Stimulated activated CD4-positive, alpha-beta T cell treated with anti-CD3 and anti-CD28 coated beads, TNF-alpha, amount 100 ng/mL, for 1 hour (primary cell): Measurements from ENCODE around the gene FCHO2.

Source experiments
- DNase-seq, 3 donors: peaks; one replicate each; pipeline ENCODE4 v3.0.0-alpha.2; 2020; ENCODE audit warnings: low read depth in 3 of 3, low spot score in 1 of 3

Gene FCHO2

GRCh38 chr5:73028991-73029595 is 73.3 kb downstream of the FCHO2 start:
- DNase-seq = no peak

GRCh38 chr5:73030531-73030930 is 74.7 kb downstream of the FCHO2 start:
- no peak for DNase-seq

GRCh38 chr5:73030995-73031394 is 75.2 kb downstream of the FCHO2 start:
- DNase-seq = no peak

GRCh38 chr5:73031839-73032238 is 76.0 kb downstream of the FCHO2 start:
- DNase-seq = no peak

DNA sequence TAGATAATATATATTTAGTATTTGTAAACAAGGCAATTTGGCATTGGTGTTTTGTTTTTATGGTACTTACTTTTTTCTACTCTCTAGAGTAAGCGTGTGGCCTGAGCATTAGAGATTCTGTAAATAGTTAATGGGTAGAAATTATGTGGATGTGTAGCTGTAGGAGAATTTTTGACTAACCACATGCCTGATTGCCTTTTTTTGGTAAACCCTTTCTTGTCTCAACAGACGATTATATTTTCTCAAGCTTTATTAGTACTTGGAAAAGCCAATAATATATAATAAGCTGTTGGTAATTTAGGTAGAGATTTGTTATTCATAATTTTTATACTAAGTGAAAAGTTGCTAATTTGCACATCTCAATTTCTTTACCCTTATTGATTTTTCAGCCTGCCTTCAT is 76.8 kb downstream of the FCHO2 start:
- no peak for DNase-seq

- DNase-seq = no peak
Observed at GRCh38 chr5:73037545-73037944, 81.7 kb downstream of the FCHO2 start.

DNA sequence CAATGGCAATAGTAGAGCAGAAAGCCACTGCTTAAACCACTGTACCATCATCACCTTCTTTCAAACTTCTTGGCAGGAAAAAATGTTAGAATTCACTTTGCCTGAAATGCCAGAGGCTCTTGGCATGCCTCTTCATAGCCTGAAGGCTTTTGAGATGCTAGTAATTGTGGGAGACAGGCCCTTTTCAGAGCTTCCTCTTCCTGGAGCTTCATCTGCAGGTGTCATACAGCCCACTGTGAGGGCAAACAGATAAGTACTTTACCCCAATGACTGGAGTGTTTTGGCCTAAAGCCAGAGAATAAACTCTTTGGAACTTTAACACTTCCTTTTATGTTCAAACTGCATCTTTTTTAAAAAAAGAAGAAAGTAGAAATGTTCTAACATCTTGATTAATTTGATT is 83.2 kb downstream of the FCHO2 start:
- DNase-seq = no peak

- no peak for DNase-seq
Observed at GRCh38 chr5:73042993-73043392, 87.2 kb downstream of the FCHO2 start.

DNA sequence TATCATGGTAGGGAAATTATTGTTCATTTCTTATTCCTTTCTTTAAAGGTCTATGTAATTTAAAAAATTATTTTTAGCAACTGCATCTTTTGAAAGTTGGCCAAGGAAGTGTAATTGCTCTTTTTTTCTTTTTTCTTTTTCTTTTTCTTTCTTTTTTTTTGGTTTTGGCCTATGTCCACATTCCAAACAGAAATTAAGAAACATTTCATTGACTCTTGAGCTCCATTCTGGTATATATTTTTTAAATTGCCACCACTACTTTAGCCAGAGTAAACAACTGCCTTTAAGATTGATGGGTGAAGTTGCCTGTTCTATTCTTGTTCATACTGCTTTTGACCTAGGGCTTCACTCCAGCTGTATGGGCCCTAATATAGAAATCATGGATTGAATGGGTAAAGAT is 88.7 kb downstream of the FCHO2 start:
- no peak for DNase-seq

GRCh38 chr5:73045623-73046022 is 89.8 kb downstream of the FCHO2 start:
- no peak for DNase-seq

DNA sequence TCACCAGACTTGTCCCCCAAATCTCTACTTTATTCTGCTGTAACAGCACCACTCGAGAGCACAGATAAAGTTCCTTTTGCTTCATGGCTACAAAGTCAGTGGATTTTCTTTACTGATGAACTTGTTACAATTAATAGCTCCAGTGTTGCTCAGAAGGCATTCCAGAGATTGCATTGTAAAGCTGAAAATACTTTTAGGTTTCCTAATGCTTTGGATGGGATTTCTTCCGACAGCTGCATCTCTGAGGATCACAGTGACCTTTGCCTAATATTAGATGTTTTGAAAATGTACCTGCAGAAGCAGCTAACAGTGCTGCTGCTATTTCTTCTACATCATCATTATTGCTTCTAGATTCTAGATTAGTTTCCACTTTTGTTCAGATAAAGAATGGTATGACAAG is 105.8 kb downstream of the FCHO2 start:
- no peak for DNase-seq

GRCh38 chr5:73066466-73066865 is 110.6 kb downstream of the FCHO2 start:
- DNase-seq = no peak

DNA sequence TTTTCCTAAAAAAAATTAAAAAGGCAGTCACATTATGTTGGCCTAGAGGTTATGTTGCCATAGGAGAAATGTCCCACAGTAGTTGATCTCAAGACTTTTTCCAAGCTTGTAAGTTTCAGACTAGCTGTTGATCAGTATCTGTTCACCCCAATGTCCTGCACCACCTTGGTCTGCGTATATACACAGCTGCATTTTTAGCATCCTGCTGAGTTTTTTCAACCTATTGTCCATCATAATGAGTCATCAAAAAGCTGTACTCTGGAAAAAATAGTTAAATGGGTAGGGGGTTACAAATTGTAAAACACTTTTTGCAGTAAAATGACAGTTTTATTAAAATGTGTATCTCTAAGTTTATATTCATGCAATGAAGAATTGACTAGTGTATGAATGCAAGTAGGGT is 111.4 kb downstream of the FCHO2 start:
- DNase-seq = no peak

DNA sequence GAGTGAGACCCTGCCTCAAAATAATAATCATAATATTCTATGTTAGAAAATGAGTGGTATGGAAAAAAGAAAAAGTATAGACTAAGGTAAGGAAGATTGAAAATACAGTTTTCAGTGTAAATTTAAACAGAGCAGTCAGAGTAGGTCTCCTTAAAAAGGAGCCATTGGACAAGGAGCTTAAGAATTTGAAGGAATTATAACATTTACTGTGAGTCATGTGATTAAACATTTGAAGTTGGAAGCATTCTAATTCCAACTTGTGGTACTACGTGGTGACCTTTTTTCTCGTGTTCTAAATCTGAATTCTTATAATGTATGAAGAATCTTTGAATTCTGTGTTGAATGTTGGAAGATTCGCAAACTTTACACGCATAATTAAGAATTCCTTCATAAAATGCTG is 125.3 kb downstream of the FCHO2 start:
- DNase-seq = no peak

DNA sequence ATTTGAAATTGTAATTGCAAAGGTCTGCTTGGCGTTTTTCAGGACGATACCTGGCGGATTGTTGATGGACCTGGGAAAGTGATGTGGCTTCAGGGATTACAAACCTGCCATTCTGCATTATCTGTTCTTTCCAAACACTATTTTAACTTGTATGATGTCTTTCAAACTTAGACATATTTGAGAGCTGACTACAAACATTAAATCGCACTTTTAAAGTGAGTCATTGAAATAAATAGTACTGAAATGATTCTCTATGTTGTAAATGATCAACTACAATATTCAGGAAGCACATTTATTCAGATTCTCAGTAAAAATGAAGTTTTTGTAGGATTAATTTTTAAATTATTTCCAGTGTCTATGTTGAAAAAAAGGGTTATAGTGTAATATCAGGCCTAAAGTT is 132.2 kb downstream of the FCHO2 start:
- DNase-seq = no peak

GRCh38 chr5:73093943-73094342 is 138.1 kb downstream of the FCHO2 start:
- DNase-seq = no peak

GRCh38 chr5:73094415-73094814 is 138.6 kb downstream of the FCHO2 start:
- DNase-seq = no peak

GRCh38 chr5:73095564-73096238 is 139.9 kb downstream of the FCHO2 start:
- no peak for DNase-seq

DNA sequence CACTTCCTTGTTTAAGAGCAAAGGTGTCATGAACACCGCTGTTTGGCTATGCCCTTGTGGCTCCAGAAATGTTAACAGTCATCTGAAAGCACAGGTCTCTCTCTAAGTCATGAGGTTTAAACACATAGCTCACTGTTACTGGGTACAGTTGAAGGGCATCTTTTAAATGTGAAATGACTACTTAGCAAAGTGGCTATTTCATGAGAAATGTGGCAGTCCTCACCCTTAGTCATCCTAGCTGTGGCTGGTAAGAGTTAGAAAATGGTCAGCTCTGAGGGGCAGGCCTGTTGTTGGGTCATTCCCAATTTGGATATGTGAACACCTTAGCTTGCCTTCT is 140.4 kb downstream of the FCHO2 start:
- DNase-seq = no peak

DNA sequence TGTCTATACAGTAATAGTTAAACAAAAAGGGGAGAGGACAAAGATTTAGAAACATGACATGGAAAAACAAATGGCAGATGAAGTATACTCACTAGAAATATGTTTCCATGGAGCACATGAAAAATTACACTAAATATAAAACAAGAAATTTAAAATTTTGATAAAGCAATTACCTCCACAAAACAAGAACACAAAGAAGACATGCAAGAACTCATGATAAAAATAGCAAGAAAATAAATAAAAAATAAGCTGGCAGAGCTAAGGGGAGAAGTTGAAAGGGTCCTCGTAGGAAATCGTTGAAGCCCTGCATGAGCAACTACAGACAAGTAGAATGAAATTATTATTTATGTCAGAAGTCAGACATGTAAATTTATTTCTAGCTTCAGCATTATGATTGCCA is 141.9 kb downstream of the FCHO2 start:
- no peak for DNase-seq

GRCh38 chr5:73100109-73100508 is 144.3 kb downstream of the FCHO2 start:
- no peak for DNase-seq

- no peak for DNase-seq
Observed at GRCh38 chr5:73103870-73104299, 148.0 kb downstream of the FCHO2 start.

GRCh38 chr5:73104326-73104725 is 148.5 kb downstream of the FCHO2 start:
- no peak for DNase-seq
